IMR-90 (cell line): ENCODE measurements around the gene ZAP70.

Experiments
- BHLHE40 ChIP-seq: fragments of 150-350 bp; IDR thresholded peaks from 2 replicates; pipeline ENCODE4 v1.6.1; 2016; ENCODE audit warnings: mild to moderate bottlenecking, low read depth, low read length
- CEBPB ChIP-seq: IDR thresholded peaks from 2 replicates; pipeline ENCODE4 v1.6.1; 2012; ENCODE audit warnings: low read depth, low read length, improper control_type of control experiment
- CHD1 ChIP-seq: IDR thresholded peaks from 2 replicates; pipeline ENCODE4 v1.6.1; 2012; ENCODE audit warnings: low read depth, low read length, improper control_type of control experiment
- CTCF ChIP-seq: conservative IDR thresholded peaks from 2 replicates; pipeline ENCODE4 v1.5.1; 2012; ENCODE audit warnings: mild to moderate bottlenecking, low read depth, low read length, improper control_type of control experiment
- SMC3 ChIP-seq: fragments of 150-350 bp; IDR thresholded peaks from 2 replicates; pipeline ENCODE4 v1.6.1; 2016; ENCODE audit warnings: low read depth, mild to moderate bottlenecking, antibody characterized with exemption, low read length, moderate library complexity

- no peak for TF ChIP-seq SMC3
- TF ChIP-seq BHLHE40: no peak
- no peak for TF ChIP-seq CTCF
- TF ChIP-seq CEBPB: no peak
- no peak for TF ChIP-seq CHD1
Measured at GRCh38 chr2:97724073-97724410, 10.7 kb downstream of the ZAP70 start.
